C1 segment of cervical spinal cord (tissue), 14 donors: ENCODE measurements around the gene PNKD.

Source experiments
- DNase-seq, 14 donors: peaks; one replicate each; lab custom pipeline; 2025; lab: John Stamatoyannopoulos, UW

PNKD gene

GRCh38 chr2:218370410-218371063 is 100.2 kb downstream of the PNKD start:
- DNase-seq: peak in 7 of 14 donors; percentile 18 to 69 (median 42)

- no peak for DNase-seq
Measured at GRCh38 chr2:218371983-218372350, 101.6 kb downstream of the PNKD start.

- DNase-seq: no peak
Measured at GRCh38 chr2:218374795-218375194, 104.5 kb downstream of the PNKD start.

GRCh38 chr2:218375212-218375611 is 104.9 kb downstream of the PNKD start:
- no peak for DNase-seq

- no peak for DNase-seq
Measured at GRCh38 chr2:218378053-218378452, 107.7 kb downstream of the PNKD start.

GRCh38 chr2:218381916-218382366 is 111.6 kb downstream of the PNKD start, which contains the start of gene SLC11A1:
TSS of gene SLC11A1 (plus strand) at chr2:218382273. CDS start at chr2:218382369, 96 bp downstream.
- DNase-seq: peak in 8 of 14 donors; percentile 25 to 66 (median 46)

- DNase-seq: no peak
Measured at GRCh38 chr2:218382785-218383184, 112.5 kb downstream of the PNKD start.

- DNase-seq: no peak
Measured at GRCh38 chr2:218383892-218384519, 113.7 kb downstream of the PNKD start.

GRCh38 chr2:218384975-218385374 is 114.7 kb downstream of the PNKD start:
- DNase-seq: no peak

- DNase-seq: no peak
Measured at GRCh38 chr2:218386505-218387368, 116.4 kb downstream of the PNKD start.

GRCh38 chr2:218387369-218388194 is 117.3 kb downstream of the PNKD start:
- DNase-seq: peak in 1 of 14 donors; percentile 48

- no peak for DNase-seq
Measured at GRCh38 chr2:218389333-218390150, 119.2 kb downstream of the PNKD start.

- no peak for DNase-seq
Measured at GRCh38 chr2:218391202-218391601, 120.9 kb downstream of the PNKD start.

- no peak for DNase-seq
Measured at GRCh38 chr2:218392459-218392858, 122.1 kb downstream of the PNKD start.

GRCh38 chr2:218392891-218393462 is 122.7 kb downstream of the PNKD start:
- DNase-seq: no peak

GRCh38 chr2:218393750-218394290 is 123.5 kb downstream of the PNKD start:
- no peak for DNase-seq

- no peak for DNase-seq
Measured at GRCh38 chr2:218394298-218395089, 124.2 kb downstream of the PNKD start.

GRCh38 chr2:218395090-218395444 is 124.7 kb downstream of the PNKD start:
- no peak for DNase-seq

GRCh38 chr2:218395456-218395825 is 125.1 kb downstream of the PNKD start:
- DNase-seq: no peak
